HepG2 (cell line): ENCODE data around the gene AUTS2. TPM values are rescaled to one million over a fixed set of nuclear protein-coding genes. Genes with fewer than 3 reads are reported as not detected.

Experiments used
- ATAC-seq: fragments of 200-7000 bp; cut with Tn5 transposase; 3 replicates; pipeline ENCODE4 v1.9.1; 2020; ENCODE audit warnings: mild to moderate bottlenecking, moderate library complexity
- BruUV-seq: library from RNA; stranded (reverse); fragments of 400-500 nt; replicated peaks from 2 replicates; lab custom pipeline; 2021; lab: Mats Ljungman, UMichigan
- CTCF ChIA-PET: fragments of 300-600 bp; formaldehyde crosslinking; extraction: SDS; loops from one replicate; lab custom pipeline; 2021; ENCODE audit warnings: low total read pairs, inconsistent platforms, low intra/inter-chr PET ratio; lab: Yijun Ruan, JAX
- POLR2A ChIA-PET: fragments of 350-600 bp; sonication (Branson Sonifier 250); formaldehyde crosslinking; loops from one replicate; lab custom pipeline; 2020; ENCODE audit warnings: antibody characterized with exemption, inconsistent platforms; lab: Yijun Ruan, JAX
- DNase-seq: peaks from one replicate; pipeline ENCODE4 v3.0.0-alpha.2; 2015; ENCODE audit warnings: low spot score
- FAIRE-seq: peaks from 3 replicates; lab custom pipeline; 2011; peaks lifted over from hg19 to GRCh38; lab: Jason Lieb, UNC
- H2AFZ ChIP-seq: one replicate; pipeline ENCODE4 v1.6.1; 2011; ENCODE audit warnings: low read length, inconsistent platforms
- H3K27ac ChIP-seq: fragments of 300-600 bp; 3 replicates; pipeline ENCODE4 v1.8.0; 2011; ENCODE audit warnings: mixed run types, mild to moderate bottlenecking, mixed read lengths, low read length, inconsistent platforms; ENCODE audit not compliant: insufficient read depth; ENCODE audit errors: extremely low read length
- H3K27me3 ChIP-seq, 2 experiments: fragments of 200-600 bp in 1 of 2; 2 replicates in 1 of 2; 3 replicates in 1 of 2; pipeline versions ENCODE4 v1.6.0 to v1.8.0; 2011; ENCODE audit warnings: low read length in 2 of 2, mild to moderate bottlenecking in 2 of 2, moderate library complexity in 2 of 2, inconsistent platforms in 1 of 2; ENCODE audit not compliant: insufficient read depth in 2 of 2, control insufficient read depth in 1 of 2
- H3K36me3 ChIP-seq, 2 experiments: fragments of 200-600 bp in 1 of 2; replicated peaks in 1 of 2; 2 replicates in 1 of 2; 3 replicates in 1 of 2; pipeline versions ENCODE4 v1.5.1 to v1.8.0; 2011; ENCODE audit warnings: low read length in 2 of 2, inconsistent platforms in 1 of 2; ENCODE audit not compliant: insufficient read depth in 2 of 2, control insufficient read depth in 1 of 2
- H3K4me1 ChIP-seq: 2 replicates; pipeline ENCODE4 v1.5.1; 2012; ENCODE audit warnings: low read length, inconsistent platforms; ENCODE audit not compliant: insufficient read depth
- H3K4me2 ChIP-seq: 2 replicates; pipeline ENCODE4 v1.6.0; 2011; ENCODE audit warnings: low read depth, low read length, inconsistent platforms
- H3K4me3 ChIP-seq, 3 experiments: fragments of 200-600 bp in 1 of 3; sonication (generic), shearing (Covaris generic) in 1 of 3; replicated peaks in 1 of 3; 2 replicates each; pipeline ENCODE4 v1.5.1; 2011 to 2016; ENCODE audit warnings: low read length in 3 of 3, inconsistent platforms in 2 of 3, low read depth in 2 of 3, mild to moderate bottlenecking in 2 of 3, control low read depth in 1 of 3, mixed read lengths in 1 of 3; ENCODE audit not compliant: insufficient read depth in 1 of 3
- H3K79me2 ChIP-seq: one replicate; pipeline ENCODE4 v1.6.1; 2011; ENCODE audit warnings: low read length, inconsistent platforms; ENCODE audit not compliant: insufficient read depth
- H3K9ac ChIP-seq: 2 replicates; pipeline ENCODE4 v1.6.0; 2011; ENCODE audit warnings: mild to moderate bottlenecking, low read depth, low read length, inconsistent platforms; ENCODE audit not compliant: insufficient read depth
- H3K9me3 ChIP-seq: 2 replicates; pipeline ENCODE4 v1.5.1; 2012; ENCODE audit warnings: mild to moderate bottlenecking, low read length
- H4K20me1 ChIP-seq: 2 replicates; pipeline ENCODE4 v1.6.0; 2011; ENCODE audit warnings: inconsistent platforms, mild to moderate bottlenecking, low read length, moderate library complexity; ENCODE audit not compliant: insufficient read depth
- AGO2 ChIP-seq: fragments of 200-400 bp; formaldehyde crosslinking; optimal IDR thresholded peaks from 2 replicates; pipeline ENCODE3; 2017; ENCODE audit warnings: mild to moderate bottlenecking, low read depth, low read length, moderate library complexity
- LRRFIP1 ChIP-seq: sonication (generic); formaldehyde crosslinking; conservative IDR thresholded peaks from 2 replicates; pipeline ENCODE4 v1.4.0; 2020; ENCODE audit warnings: missing genetic modification reagents
- PHF5A ChIP-seq: IDR thresholded peaks from one replicate; pipeline ENCODE4 v1.6.1; 2018; ENCODE audit warnings: low read depth, missing genetic modification reagents; ENCODE audit not compliant: unreplicated experiment
- THAP11 ChIP-seq: IDR thresholded peaks from 2 replicates; pipeline ENCODE4 v1.6.1; 2016; ENCODE audit warnings: missing biosample characterization, missing genetic modification reagents
- ZFX ChIP-seq: sonication (generic); formaldehyde crosslinking; IDR thresholded peaks from 2 replicates; pipeline ENCODE4 v1.4.0; 2020; ENCODE audit warnings: mild to moderate bottlenecking, low read depth, missing genetic modification reagents, moderate library complexity
- ZNF639 ChIP-seq: conservative IDR thresholded peaks from 2 replicates; pipeline ENCODE4 v1.6.1; 2018; ENCODE audit warnings: missing genetic modification reagents
- WGBS: methylation state at CpG from one replicate; pipeline ENCODE4 v1.1.6; 2017; ENCODE audit warnings: low lambda C conversion rate; 5-methylcytosine and 5-hydroxymethylcytosine counted together
- in situ Hi-C: cut with HindIII; loops from 2 replicates; pipeline ENCODE4 v1.10.0; 2017; ENCODE audit warnings: low pct_unique_long_range_greater_than_20kb; ENCODE audit not compliant: extremely low pct_ligation_motif_present
- intact Hi-C: fragments of 100-400 bp; cut with micrococcal nuclease; formaldehyde crosslinking; loops from one replicate; pipeline ENCODE4 v1.10.0; 2022; ENCODE audit not compliant: unreplicated experiment
- polyA plus RNA-seq, 8 experiments: library from polyadenylated mRNA; depleted of rRNA in 3 of 8; stranded (reverse) in 7 of 8; unstranded in 1 of 8; fragments of >200 nt; fragmentation: Illumina TruSeq in 4 of 8; extraction: Trizol in 4 of 8; gene quantifications; 2 replicates each; pipeline versions ENCODE4 v1.2.1 to v1.2.3, GENCODE V29; 2011 to 2016; ENCODE audit warnings: low read depth in 4 of 8, missing spikeins in 1 of 8, mixed read lengths in 1 of 8; ENCODE audit not compliant: insufficient read depth in 1 of 8
- total RNA-seq, 5 experiments: library from RNA; depleted of rRNA; stranded (reverse); fragments of >200 nt; fragmentation: Illumina TruSeq; extraction: Trizol; gene quantifications; 2 replicates each; pipeline ENCODE4 v1.2.3, GENCODE V29; 2016; ENCODE audit warnings: low read depth in 1 of 5
- TF ChIP-seq, protein P1 (sequence below): sonication (generic); formaldehyde crosslinking; IDR thresholded peaks from 2 replicates; pipeline ENCODE4 v1.5.0; 2020; ENCODE audit warnings: missing genetic modification reagents
- TF ChIP-seq, protein P2 (sequence below): fragments of 450-650 bp; IDR thresholded peaks from 2 replicates; pipeline ENCODE4 v1.6.1; 2016

Gene AUTS2
- total and polyA plus RNA-seq, 2 of the 13 experiments (the other 11 are each of a cell fraction or from before 2014, with no cell fraction given): 0.38 TPM; not detected in 1

GRCh38 chr7:70764701-70765208, 1166.5 kb downstream of the AUTS2 start:
- H3K79me2 ChIP-seq: no peaks in the 10 kb centered on the region
- no peak overlapping the region for H3K4me3 ChIP-seq
- POLR2A ChIA-PET: no interaction called here
- ATAC-seq (no peak), DNase-seq (no peak), FAIRE-seq (no peak)
- no peak overlapping the region for H2AFZ ChIP-seq
- no peaks in the 10 kb centered on the region for H3K36me3 ChIP-seq
- no peaks in the 10 kb centered on the region for H3K4me1 ChIP-seq
- no peak overlapping the region for H3K4me2 ChIP-seq
- H3K27me3 ChIP-seq: no peaks in the 10 kb centered on the region
- TF ChIP-seq THAP11 (no peak), ZNF639 (CRISPR knock-in tag) (no peak), ZFX (no peak), LRRFIP1 (CRISPR knock-in tag) (no peak), PHF5A (CRISPR knock-in tag) (no peak), AGO2 (no peak)
- TF ChIP-seq, protein P1, sequence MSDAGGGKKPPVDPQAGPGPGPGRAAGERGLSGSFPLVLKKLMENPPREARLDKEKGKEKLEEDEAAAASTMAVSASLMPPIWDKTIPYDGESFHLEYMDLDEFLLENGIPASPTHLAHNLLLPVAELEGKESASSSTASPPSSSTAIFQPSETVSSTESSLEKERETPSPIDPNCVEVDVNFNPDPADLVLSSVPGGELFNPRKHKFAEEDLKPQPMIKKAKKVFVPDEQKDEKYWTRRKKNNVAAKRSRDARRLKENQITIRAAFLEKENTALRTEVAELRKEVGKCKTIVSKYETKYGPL (CRISPR knock-in tag): no peak
- TF ChIP-seq, protein P2, sequence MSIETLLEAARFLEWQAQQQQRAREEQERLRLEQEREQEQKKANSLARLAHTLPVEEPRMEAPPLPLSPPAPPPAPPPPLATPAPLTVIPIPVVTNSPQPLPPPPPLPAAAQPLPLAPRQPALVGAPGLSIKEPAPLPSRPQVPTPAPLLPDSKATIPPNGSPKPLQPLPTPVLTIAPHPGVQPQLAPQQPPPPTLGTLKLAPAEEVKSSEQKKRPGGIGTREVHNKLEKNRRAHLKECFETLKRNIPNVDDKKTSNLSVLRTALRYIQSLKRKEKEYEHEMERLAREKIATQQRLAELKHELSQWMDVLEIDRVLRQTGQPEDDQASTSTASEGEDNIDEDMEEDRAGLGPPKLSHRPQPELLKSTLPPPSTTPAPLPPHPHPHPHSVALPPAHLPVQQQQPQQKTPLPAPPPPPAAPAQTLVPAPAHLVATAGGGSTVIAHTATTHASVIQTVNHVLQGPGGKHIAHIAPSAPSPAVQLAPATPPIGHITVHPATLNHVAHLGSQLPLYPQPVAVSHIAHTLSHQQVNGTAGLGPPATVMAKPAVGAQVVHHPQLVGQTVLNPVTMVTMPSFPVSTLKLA: no peak
- H3K27ac ChIP-seq: no peak overlapping the region
- H4K20me1 ChIP-seq: no peaks in the 10 kb centered on the region
- 55% methylated on average over 15 of the region's 15 CpGs for WGBS
- no peaks in the 10 kb centered on the region for H3K9me3 ChIP-seq
- CTCF ChIA-PET: no interaction called here
- intact Hi-C loops (no loop called here), in situ Hi-C loops (no loop called here)
- H3K9ac ChIP-seq: no peak overlapping the region
- no TSS peak for BruUV-seq
